Activated naive CD4-positive, alpha-beta T cell (primary cell): ENCODE measurements around the gene ANKRD11.
"Not testable (repeated sequence)": the region's sequence is repeated elsewhere in the genome, so short reads cannot be mapped to it uniquely, and the experiment has no call there.

Experiments used
- DNase-seq, 4 experiments: peaks; one replicate each; lab custom pipeline; 2025; lab: John Stamatoyannopoulos, UW

ANKRD11 gene

GRCh38 chr16:89314357-89314756 lies 176.0 kb downstream of the ANKRD11 start:
- DNase-seq: peak in 2 of 4 experiments; percentile 39 to 46

GRCh38 chr16:89313583-89313982 lies 176.8 kb downstream of the ANKRD11 start:
- DNase-seq: no peak

GRCh38 chr16:89312598-89313299 lies 177.6 kb downstream of the ANKRD11 start:
- DNase-seq: no peak

GRCh38 chr16:89312194-89312593 lies 178.2 kb downstream of the ANKRD11 start:
- DNase-seq: no peak

- DNase-seq: no peak
Observed at GRCh38 chr16:89311636-89312035, 178.7 kb downstream of the ANKRD11 start.

GRCh38 chr16:89309438-89310122 lies 180.8 kb downstream of the ANKRD11 start:
- DNase-seq: no peak

- DNase-seq: peak in 2 of 4 experiments; percentile 22 to 24
Observed at GRCh38 chr16:89308391-89309333, 181.7 kb downstream of the ANKRD11 start.

GRCh38 chr16:89307421-89307805 lies 182.9 kb downstream of the ANKRD11 start:
- DNase-seq: no peak

- DNase-seq: not testable (repeated sequence)
Observed at GRCh38 chr16:89306457-89307420, 183.6 kb downstream of the ANKRD11 start.

GRCh38 chr16:89304941-89305705 lies 185.2 kb downstream of the ANKRD11 start:
- DNase-seq: no peak

GRCh38 chr16:89304181-89304851 lies 186.0 kb downstream of the ANKRD11 start:
- DNase-seq: no peak

- no peak for DNase-seq
Observed at GRCh38 chr16:89303617-89304016, 186.7 kb downstream of the ANKRD11 start.

- no peak for DNase-seq
Observed at GRCh38 chr16:89300976-89301360, 189.4 kb downstream of the ANKRD11 start.

- DNase-seq: no peak
Observed at GRCh38 chr16:89300311-89300975, 189.9 kb downstream of the ANKRD11 start.

- DNase-seq: not testable (repeated sequence)
Observed at GRCh38 chr16:89299357-89300111, 190.8 kb downstream of the ANKRD11 start.

GRCh38 chr16:89298623-89299225 lies 191.6 kb downstream of the ANKRD11 start:
- DNase-seq: no peak

- no peak for DNase-seq
Observed at GRCh38 chr16:89297910-89298545, 192.3 kb downstream of the ANKRD11 start.
